GM18498 (cell line): ENCODE results near the gene ATP11A.
A peak's percentile ranks its signal among the peaks of the same experiment; 100 is the strongest.

Source experiments
- ATAC-seq: cut with Tn5 transposase; IDR thresholded peaks from one replicate; pipeline ENCODE4 v1.9.1; 2021; ENCODE audit warnings: mild to moderate bottlenecking, moderate library complexity; ENCODE audit not compliant: unreplicated experiment

ATP11A gene

GRCh38 chr13:112756511-112756966 is 66.7 kb downstream of the ATP11A start:
- no peak for ATAC-seq

GRCh38 chr13:112756967-112757758 is 67.3 kb downstream of the ATP11A start:
- no peak for ATAC-seq

- no peak for ATAC-seq
These were observed 67.9 kb downstream of the ATP11A start for GRCh38 chr13:112757759-112758086.

- no peak for ATAC-seq
These were observed 69.2 kb downstream of the ATP11A start for GRCh38 chr13:112759053-112759452.

- ATAC-seq = no peak
These were observed 70.0 kb downstream of the ATP11A start for GRCh38 chr13:112759827-112760226.

- no peak for ATAC-seq
These were observed 70.6 kb downstream of the ATP11A start for GRCh38 chr13:112760435-112760834.

- no peak for ATAC-seq
These were observed 71.1 kb downstream of the ATP11A start for GRCh38 chr13:112760931-112761330.

GRCh38 chr13:112761701-112762689 is 72.2 kb downstream of the ATP11A start:
- no peak for ATAC-seq

- ATAC-seq = no peak
These were observed 72.8 kb downstream of the ATP11A start for GRCh38 chr13:112762690-112763080.

- ATAC-seq = no peak
These were observed 74.2 kb downstream of the ATP11A start for GRCh38 chr13:112764028-112764427.

GRCh38 chr13:112764864-112765561 is 75.2 kb downstream of the ATP11A start:
- ATAC-seq = no peak

GRCh38 chr13:112765731-112766130 is 75.9 kb downstream of the ATP11A start:
- ATAC-seq = no peak

- ATAC-seq = no peak
These were observed 76.5 kb downstream of the ATP11A start for GRCh38 chr13:112766336-112766735.

GRCh38 chr13:112767506-112768471 is 78.0 kb downstream of the ATP11A start:
- peak; percentile 73 for ATAC-seq

GRCh38 chr13:112768795-112769481 is 79.1 kb downstream of the ATP11A start:
- ATAC-seq = no peak

GRCh38 chr13:112769615-112770014 is 79.8 kb downstream of the ATP11A start:
- ATAC-seq = no peak

- no peak for ATAC-seq
These were observed 80.7 kb downstream of the ATP11A start for GRCh38 chr13:112770504-112770903.

GRCh38 chr13:112771139-112771876 is 81.5 kb downstream of the ATP11A start:
- no peak for ATAC-seq
